ENCODE data around the gene TDRD15.

GRCh38 chr2:21148718-21149117, 24.9 kb downstream of the TDRD15 start:
- TF ChIP-seq EZH2 (IDR thresholded peaks at IDR 0.05; ENCODE audit: borderline replicate concordance, low read length) = no peak
- no peak for TF ChIP-seq CTCF (conservative IDR thresholded peaks at IDR 0.05 in 1 of 2, IDR thresholded peaks at IDR 0.05 in 1 of 2; ENCODE audit: extremely low read depth in 1 of 2, insufficient read depth in 1 of 2, low read depth in 1 of 2, low read length in 2 of 2)

All from mammary epithelial cell (primary cell).